Stimulated activated CD4-positive, alpha-beta T cell treated with anti-CD3 and anti-CD28 coated beads, Interleukin-2, amount 100 ng/mL, for 4 hours (primary cell): Measurements from ENCODE around the gene NRN1L.

Experiments
- DNase-seq: peaks from one replicate; pipeline ENCODE4 v3.0.0-alpha.2; 2020; ENCODE audit warnings: low read depth

NRN1L gene

DNA sequence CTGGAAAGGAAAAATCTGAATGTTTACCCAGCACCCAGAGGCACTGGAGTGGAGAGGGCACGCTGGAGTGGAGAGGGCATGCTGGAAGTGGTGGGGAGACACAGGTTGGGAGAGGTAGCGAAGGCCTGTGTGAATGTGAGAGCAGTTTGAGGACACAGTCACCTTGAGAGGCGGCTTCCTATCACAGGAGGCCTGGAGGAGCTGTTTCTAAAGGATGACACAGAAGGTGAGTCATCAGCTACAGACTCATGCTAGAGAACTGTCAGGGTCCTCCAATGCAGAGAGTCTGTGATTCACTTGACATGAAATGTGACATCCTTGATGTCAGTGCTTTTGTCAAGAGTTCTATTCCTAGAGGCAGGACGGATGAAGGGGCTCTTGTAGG, 33.2 kb downstream of the NRN1L start:
- DNase-seq, result peak; percentile 43

DNA sequence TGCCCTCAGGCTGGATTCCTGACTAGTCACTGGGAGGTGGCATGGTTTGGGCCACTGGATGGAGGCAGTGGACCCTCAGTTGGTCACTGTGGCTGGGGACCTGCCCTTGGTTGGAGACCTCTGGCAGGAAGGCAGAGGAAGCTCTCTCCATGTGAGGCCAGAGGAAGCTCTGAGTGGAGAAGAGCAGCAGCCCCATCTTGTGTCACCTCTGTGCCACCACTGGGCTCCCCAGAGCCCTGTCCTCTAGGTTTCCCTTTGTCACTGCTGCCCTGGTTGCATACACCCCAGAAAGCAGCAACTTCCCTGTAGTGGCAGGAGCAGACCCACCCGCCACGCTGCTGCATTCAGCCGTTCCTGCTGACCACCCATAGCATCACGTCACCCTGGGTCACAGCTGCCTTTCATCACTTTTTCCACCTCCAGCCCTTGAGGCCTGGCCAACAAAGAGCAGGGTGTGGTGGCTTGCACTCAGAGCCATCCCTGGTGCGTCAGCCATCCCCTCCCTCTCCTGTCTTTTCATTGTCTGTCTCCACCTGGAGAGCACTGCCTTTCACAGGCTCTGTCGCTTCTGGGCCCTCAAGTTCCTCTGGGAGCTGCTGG, 35.0 kb downstream of the NRN1L start:
- no peak for DNase-seq

DNA sequence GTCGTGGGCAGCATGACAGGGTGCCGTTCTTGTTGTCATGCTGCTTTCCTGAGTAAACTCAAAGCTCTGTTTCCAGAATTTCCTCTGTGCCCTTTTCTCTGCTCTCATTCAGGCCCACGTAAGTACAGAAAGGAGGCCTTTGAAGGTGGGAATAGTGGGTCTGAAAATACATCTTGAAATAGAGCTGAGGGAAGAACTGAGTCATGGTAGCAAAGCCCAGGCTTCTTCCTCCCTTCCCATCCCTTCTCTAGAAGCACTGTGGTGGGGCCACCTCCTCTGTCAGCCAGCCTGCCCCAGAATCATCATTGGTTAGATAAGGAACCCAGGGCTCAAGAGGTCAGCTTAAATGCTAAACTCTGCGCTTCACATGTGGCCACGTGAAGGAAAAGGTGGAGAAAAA, 37.5 kb downstream of the NRN1L start:
- no peak for DNase-seq

DNA sequence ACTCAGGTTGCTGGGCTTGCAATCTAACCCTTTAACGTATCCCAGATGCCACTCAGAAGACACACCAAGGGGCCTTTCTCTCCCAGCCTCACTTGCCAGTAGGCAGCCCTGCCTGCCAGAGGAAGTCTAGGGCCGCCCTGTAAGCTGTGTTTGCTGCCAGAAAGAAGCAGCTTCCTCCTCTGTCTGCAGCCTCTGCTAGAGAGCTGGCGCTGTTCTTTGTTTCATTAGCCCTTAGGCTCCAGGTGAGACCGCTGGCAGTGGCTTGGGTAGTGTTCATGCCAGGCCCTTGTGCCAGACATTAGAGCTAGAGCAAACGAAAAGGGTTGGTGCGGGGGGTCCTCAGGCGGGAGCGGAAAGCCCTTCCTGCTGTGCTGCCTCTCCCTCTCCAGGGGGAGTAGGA, 38.1 kb downstream of the NRN1L start:
- DNase-seq, result no peak

DNA sequence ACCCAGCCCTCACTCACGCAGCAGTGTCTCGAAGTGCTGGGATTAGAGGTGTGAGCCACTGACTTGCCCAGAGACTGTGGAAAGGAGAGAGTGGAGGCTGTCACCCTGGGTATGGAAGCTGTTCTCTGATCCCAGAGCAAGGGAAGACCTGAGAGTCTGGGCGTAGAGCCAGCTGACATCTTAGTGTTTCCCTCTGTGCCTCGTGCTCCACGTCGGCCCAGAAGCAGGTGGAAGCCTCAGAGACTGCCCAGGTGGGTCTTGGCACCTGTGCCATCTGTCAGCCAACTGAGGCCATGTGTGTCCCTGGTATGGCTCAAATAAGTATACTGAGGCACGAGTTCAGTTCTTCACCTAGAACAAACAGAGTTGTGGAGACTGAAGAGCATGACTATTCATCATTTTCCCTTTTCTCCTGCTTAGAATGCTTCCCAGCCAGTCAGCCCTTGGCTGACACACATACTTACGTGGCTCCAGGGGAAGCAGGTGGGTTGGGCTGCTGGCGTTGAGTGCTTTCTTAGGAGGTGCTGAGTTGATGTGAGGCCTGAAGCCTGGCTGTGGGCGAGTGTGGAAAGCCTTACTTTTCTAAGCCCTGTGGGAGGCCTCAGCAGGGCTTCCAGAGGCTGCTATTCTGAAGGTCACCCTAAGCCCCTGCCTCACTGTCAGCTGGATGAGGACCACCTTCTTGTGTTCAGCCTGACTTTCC, 38.9 kb downstream of the NRN1L start:
- no peak for DNase-seq

DNA sequence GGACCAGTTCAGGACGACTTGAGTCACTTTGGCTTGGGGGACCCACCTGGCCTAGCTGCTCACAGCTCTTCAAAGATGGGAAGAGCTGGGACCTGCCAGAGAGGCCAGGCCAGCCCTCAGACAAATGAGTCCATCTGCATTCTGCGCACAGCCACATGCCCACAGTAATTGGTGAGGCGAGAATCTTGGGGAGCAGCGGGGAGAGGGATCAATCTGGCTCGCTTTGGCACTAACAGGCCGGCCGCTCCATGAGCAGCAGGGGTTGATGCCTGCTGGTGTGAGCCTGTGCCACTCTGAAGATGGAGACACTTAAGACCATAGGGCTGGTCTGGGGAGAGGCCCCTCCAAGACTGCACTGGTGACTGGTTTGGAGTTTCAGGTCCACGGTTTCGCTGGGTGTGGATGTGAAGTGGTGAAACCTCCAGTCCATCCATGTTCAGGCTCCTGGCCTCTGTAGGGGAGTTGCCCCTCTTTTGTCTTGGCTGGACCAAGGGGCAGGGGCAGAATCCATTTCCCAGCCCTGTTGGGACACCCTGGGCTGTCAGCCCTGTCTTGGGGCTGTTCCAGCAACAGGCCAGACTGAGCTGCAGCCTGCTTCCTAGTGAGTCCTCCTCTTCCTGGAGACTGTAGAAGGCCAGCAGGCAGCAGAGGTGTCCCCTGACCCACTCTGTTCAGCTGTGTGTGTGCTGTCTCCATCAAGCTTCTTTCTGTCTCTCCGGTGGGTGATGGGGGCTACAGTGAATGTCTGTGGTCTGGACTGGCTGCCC, 39.6 kb downstream of the NRN1L start:
- no peak for DNase-seq

DNA sequence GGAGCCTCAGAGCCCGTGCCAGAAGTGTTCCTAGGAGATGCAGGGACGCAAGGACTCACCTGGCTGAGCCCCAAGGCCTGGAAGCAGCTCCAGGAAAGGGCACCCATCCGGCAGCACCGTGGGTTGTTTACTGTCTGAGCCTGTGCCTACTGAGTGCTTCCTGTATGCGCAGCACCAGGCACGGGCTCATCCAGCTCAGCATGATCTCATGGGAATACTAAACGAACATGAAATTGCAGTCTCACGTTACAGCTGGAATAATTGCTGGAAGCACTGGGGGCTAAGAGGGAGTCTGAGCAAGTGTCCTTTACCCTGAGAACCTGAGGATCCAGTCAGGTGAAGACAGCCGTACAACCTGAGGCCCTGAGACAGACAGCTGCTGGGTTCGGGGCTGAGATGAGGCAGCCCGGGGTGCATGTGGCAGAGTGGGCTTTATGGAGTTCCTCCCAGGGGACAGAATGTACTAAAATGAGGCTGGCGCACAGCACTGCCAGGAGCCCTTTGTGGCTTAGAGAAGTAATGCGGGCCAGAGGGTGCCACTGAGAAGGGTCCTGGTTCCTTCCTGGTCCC, 41.6 kb downstream of the NRN1L start:
- no peak for DNase-seq

DNA sequence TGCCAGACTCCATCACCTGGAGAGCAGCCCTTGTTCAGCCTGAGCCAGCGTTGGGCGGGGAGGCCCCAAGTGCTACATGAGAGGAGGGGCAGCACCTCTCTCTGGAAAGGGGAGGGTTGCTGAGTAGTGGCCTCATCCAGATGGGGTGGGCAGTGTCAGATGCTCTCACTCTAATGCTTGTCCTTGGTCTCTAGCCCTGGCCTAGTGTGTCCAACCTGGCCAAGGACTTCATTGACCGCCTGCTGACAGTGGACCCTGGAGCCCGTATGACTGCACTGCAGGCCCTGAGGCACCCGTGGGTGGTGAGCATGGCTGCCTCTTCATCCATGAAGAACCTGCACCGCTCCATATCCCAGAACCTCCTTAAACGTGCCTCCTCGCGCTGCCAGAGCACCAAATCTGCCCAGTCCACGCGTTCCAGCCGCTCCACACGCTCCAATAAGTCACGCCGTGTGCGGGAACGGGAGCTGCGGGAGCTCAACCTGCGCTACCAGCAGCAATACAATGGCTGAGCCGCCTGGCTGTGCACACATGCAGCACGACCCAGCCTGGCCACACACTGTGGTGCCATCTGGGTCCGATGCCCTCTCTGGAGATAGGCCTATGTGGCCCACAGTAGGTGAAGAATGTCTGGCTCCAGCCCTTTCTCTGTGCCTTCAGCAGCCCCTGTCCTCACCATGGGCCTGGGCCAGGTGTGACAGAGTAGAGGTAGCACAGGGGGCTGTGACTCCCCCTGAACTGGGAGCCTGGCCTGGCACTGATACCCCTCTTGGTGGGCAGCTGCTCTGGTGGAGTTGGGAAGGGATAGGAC, 42.7 kb downstream of the NRN1L start:
- no peak for DNase-seq

DNA sequence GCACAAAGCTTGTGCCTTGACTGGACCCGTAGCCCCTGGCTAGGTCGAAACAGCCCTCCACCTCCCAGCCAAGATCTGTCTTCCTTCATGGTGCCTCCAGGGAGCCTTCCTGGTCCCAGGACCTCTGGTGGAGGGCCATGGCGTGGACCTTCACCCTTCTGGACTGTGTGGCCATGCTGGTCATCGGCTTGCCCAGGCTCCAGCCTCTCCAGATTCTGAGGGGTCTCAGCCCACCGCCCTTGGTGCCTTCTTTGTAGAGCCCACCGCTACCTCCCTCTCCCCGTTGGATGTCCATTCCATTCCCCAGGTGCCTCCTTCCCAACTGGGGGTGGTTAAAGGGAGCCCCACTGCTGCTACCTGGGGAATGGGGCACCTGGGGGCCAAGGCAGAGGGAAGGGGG, 43.5 kb downstream of the NRN1L start:
- DNase-seq, result no peak

DNA sequence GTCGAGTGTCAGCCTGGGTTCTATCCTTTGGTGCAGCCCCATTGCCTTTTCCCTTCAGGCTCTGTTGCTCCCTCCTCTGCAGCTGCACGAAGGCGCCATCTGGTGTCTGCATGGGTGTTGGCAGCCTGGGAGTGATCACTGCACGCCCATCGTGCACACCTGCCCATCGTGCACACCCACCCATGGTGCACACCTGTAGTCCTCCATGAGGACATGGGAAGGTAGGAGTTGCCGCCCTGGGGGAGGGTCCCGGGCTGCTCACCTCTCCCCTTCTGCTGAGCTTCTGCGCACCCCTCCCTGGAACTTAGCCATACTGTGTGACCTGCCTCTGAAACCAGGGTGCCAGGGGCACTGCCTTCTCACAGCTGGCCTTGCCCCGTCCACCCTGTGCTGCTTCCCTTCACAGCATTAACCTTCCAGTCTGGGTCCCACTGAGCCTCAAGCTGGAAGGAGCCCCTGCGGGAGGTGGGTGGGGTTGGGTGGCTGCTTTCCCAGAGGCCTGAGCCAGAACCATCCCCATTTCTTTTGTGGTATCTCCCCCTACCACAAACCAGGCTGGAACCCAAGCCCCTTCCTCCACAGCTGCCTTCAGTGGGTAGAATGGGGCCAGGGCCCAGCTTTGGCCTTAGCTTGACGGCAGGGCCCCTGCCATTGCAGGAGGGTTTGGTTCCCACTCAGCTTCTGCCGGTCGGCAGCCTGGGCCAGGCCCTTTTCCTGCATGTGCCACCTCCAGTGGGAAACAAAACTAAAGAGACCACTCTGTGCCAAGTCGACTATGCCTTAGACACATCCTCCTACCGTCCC, 44.1 kb downstream of the NRN1L start:
- DNase-seq, result peak; percentile 62

DNA sequence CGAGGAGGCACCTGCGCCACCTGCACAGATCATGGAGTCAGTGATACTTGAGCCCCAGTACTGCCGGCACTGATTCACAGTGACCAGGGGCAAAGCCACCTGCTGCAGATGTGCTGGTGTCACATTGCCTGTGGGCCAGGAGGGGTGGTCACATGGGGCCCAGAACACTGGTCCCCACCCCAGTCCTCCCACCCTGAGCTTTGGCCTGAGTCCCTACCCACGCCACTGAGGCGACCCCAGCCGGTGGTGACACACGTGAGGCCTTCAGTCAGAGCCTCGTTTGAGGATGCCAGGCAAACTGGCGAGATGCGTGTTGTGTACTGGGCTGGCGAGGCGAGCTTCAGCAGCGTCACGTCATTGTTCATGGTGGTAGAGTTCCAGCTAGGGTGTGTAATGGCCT, 45.5 kb downstream of the NRN1L start:
- DNase-seq, result no peak

DNA sequence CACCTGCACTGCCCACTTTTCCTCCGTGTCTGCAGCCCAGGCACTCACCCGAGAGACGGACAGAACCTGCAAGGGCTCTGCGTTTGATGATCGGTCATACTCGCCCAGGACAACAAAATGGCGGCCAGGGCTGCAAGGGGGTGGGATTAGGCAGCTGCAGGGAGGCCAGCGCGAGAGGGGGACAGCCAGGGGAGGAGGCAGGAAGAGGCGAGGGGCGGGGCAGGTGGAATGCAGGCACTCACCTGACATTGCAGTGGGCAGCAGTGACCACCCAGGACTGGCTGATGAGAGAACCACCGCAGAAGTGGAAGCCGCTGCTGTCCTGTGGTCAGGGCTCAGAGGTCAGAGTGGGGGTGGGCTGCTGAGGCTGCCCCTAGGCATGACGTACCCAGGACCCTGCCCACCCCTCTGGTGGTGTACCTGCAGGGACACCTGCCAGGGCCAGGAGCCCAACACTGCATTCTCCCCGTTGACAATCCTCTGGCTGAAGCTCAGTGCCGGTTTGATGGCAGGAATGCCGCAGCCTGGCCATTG, 46.1 kb downstream of the NRN1L start:
- DNase-seq, result no peak

DNA sequence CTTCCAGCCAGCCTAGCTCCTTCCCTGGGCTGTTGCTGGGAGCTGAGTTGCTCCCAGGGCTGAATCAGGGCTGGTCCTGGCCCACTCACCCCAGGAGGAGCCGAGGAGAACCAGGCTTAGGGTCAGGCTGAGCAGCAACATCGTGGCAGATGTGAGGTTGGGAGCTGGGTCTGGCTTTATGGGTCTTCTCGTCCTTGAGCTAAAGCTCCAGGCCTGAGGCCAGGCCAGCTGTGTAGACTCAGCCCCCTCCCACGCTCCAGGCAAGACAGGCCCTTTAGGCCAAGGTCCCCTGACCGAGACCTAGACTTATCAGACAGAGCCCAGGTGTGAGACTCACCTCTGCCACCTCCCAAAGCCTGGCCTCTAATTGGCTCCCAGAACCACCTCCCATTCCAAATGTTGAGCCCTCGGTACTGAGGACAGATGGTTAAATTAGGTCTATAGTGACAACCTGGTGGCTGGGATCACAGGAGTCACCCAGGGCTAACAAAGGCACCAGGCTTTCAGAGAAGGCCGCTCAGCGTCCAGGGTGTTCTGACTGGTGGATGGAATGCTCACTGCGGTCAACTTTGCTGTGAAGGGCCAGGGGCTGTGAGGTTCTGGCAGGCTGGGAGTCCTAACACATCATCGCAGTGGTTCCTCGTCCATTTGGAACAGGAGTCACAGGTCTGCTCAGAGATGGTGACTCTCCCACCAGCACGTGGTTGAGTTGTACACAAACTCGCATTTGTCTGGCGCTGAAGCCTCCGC, 47.2 kb downstream of the NRN1L start, which contains the start of gene CTRL:
Gene CTRL, minus strand, starts transcription at position 151 of the 750 bp plus-strand sequence. Its CDS starts 10 bp downstream, at position 141.
- no peak for DNase-seq

DNA sequence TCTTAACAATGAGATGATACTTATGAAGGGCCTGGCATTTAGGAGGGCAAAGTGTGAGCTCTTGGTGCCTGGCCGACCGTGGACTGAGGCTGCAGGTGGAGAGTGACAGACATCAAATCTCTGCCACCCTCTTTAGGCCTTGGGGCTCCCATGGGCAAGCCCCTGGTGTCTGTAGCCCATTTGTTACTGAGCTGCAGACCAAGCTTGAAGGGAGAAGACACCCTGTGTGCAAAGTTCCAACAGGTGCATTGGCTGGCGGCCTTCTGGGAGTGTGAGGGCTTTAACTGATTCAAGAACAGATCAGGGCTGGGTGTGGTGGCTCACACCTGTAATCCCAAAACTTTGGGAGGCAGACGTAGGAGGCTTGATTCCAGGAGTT, 47.8 kb downstream of the NRN1L start:
- no peak for DNase-seq

DNA sequence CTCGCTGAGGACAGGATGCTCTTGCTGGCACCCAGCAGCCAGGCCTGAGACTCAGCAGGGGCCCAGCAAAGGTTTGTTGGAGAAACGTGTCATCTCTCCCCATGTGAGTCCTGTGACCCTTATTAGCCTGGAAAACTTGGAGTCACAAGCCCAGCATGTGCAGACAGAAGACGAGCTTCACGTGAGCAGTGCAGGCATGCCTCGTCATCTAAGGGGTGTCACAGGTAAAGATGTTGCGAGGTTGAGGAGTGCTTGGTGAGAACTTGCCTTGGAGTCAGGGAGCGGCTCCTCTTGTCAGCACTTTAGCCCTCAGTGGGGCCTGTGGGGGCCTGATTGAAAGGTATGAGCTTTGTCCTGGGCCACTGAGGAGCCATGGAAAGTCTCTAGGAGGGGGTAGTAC, 49.1 kb downstream of the NRN1L start:
- no peak for DNase-seq

DNA sequence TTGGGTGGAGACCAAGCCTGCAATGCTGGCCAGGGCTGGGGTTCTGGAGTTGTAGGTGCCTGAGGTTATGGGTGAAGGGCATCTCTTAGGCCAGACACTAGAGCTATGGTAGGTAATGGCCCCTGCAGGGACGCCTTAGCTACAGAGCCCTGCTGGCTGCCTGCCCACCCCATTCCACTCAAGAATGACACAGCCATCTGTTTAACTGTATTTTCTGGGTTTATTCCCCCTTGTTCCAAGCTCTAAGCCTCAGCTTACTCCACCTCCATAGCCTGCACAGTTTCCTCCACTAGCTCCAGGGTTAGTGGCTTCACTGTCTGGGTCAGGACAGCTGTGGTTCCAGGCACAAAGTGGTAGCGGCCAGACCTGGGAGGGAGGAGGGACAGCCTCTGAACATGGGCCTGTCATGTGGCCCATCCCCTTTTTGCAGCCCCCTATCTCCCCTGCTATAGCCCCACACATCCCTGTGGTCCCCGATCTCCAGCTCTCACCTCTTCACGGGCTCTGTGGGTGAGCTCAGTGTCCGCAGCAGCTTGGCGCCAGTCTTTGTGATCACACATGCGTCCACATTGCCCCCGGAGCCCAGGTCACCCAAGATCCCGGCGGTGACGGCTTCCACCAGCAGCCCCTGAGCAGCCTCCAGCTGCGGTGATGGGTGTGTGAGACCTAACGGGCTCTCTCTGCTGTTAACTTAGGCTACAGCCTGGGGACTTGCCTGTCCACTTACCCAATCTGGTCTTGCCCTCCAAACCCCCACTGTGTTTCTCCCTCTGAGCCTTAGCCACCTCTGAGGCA, 49.8 kb downstream of the NRN1L start:
- DNase-seq, result no peak

DNA sequence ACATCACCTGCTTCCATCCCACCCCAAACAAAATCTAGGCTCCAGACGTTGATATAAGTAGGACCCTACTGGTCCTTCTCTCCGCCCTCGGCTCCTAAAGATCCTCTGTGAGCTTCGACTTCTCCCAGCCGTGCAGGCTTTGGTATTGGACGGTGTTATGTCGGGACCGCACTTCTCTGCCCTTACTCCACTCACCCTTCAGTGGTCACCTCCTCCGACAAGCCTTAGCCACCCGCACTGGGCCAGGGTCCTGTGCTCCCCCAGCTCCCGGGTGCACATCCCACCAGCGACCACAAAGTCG, 50.4 kb downstream of the NRN1L start:
- no peak for DNase-seq

DNA sequence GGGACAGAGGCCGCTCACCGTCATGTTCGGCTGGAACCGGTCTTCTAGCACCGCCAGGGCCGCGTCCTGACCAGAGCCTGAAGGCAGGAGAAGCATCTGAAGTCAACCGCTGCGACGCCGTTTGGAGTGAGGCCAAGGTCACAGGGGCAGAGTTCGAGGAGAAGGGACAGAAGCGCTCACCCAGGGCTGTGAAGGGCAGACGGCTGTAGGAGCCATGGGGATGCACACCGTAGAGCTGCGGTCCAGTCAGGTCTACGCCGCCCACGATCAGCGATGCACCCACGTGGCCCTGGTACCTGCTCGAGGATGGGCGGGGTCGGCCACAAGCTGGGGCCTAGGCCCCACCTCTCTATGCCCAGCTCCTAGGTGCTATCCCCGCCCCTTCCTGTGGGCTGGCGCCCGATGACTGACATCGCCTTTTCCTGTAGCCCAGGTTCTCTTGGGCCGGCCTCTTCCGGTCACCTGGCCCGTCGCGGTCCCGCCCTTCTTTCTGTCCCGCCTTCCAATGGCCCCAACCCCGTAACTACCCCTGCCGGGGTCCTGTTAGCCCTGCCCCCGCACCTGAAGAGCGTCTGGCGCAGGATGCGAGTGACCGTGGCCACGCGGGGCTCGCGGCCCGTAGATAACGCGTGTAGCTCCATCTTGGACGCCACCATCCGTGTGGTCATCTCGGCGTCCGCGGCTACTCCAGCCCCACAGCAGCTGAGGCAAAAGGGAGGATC, 50.9 kb downstream of the NRN1L start:
- peak; percentile 93 for DNase-seq
